ENCODE data around the gene ZNF274.
A peak's percentile ranks its signal among the peaks of the same experiment; 100 is the strongest.

The ZNF274 gene

GRCh38 chr19:58154679-58155648, 27.9 kb upstream of the ZNF274 start:
- H3K4me3 ChIP-seq (ENCODE audit: low read length), result peak overlapping the region; percentile 75
- peak; percentile 82 for TF ChIP-seq CTCF (conservative IDR thresholded peaks at IDR 0.05; ENCODE audit: low read length)
- peak; percentile 90 for DNase-seq (ENCODE audit: low read depth)

DNA sequence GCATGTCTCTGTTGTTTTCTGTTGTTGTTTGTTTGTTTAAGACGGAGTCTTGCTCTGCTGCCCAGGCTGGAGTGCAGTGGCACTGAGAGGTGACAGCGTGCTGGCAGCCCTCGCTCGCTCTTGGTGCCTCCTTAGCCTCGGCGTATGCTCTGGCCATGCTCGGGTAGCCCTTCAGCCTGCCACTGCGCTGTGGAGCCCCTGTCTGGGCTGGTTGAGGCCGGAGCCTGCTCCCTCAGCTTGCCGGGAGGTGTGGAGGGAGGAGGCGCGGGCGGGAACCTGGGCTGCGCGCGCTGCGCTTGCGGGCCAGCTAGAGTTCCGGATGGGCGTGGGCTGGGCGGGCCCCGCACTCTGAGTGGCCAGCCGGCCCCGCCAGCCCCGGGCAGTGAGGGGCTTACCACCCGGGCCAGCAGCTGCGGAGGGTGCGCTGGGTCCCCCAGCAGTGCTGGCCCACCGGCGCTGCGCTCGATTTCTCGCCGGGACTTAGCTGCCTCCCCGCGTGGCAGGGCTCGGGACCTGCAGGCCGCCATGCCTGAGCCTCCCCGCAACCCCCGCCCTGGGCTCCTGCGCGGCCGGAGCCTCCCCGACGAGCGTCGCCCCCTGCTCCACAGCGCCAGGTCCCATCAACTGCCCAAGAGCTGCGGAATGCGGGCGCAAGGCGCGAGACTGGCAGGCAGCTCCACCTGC, 25.7 kb upstream of the ZNF274 start:
- no peak overlapping the region for H3K4me3 ChIP-seq (ENCODE audit: low read length)
- no peak for DNase-seq (ENCODE audit: low read depth)
- TF ChIP-seq CTCF (conservative IDR thresholded peaks at IDR 0.05; ENCODE audit: low read length), result no peak

- DNase-seq (ENCODE audit: low read depth), result no peak
- no peak for TF ChIP-seq CTCF (conservative IDR thresholded peaks at IDR 0.05; ENCODE audit: low read length)
Observed at GRCh38 chr19:58166268-58166667, 16.6 kb upstream of the ZNF274 start.

GRCh38 chr19:58166708-58167280, 16.1 kb upstream of the ZNF274 start:
- no peak for TF ChIP-seq CTCF (conservative IDR thresholded peaks at IDR 0.05; ENCODE audit: low read length)

More at GRCh38 chr19:58166268-58166667, 16.6 kb upstream of the ZNF274 start:
- no peak overlapping the region for H3K4me3 ChIP-seq (ENCODE audit: low read length)

DNA sequence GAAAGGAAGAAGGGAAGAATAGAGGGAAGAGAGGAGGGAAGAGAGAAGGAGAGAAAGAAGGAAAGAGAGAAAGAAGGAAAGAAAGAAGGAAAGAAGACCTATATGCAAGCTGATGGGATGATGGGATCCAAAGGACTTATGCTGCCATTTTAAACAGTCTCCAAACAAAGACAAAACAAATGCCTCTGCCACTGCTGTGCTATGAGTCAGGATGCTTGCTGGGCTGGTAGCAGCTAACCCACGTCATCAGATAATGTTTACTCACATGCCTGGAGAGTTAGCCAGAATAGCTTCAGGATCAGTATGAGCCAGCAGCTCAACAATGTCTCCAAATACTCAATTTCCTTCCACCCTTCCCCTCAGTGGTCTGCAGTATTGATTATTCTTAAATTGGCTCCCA, 12.0 kb upstream of the ZNF274 start:
- DNase-seq (ENCODE audit: low read depth), result peak; percentile 8
- no peak for TF ChIP-seq CTCF (conservative IDR thresholded peaks at IDR 0.05; ENCODE audit: low read length)
- no peak overlapping the region for H3K4me3 ChIP-seq (ENCODE audit: low read length)

More at GRCh38 chr19:58166708-58167280, 16.1 kb upstream of the ZNF274 start:
- no peak for DNase-seq (ENCODE audit: low read depth)
- H3K4me3 ChIP-seq (ENCODE audit: low read length), result no peak overlapping the region

DNA sequence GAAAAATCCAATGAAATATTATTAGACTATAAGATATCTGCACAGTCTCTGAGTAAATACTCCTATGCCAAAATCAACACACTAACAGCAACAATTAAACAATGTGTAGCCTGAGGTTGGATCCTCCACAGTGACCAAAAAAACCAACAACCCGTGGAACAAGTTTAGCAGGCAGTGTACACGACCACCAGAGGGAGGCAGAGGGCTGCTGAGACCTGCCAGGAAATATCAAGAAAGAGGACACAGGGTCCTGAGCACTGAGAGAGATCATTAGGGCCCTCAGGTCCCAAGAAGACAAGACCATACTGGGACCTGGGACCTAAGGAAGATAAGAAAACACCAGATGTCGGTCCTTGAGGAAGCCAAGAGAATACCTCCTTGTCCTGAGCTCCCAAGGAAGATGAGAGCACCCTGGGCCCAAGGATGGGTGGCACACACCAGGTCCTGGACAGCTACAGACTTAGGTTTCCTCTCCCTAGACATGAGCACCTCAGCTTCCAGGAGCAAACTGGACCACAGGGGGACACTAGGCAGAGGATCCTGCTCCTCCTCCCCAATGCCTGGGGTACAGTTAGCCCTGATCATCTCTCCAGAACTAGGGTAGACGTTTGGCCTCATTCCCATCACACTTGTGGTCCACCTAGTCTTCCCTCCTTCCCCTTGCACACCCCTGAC, 822 bp upstream of the ZNF274 start:
- peak; percentile 3 for DNase-seq (ENCODE audit: low read depth)
- H3K4me3 ChIP-seq (ENCODE audit: low read length), result peak overlapping the region; percentile 86
- 0 out of 2 replicates have a peak, but pooled peaks have one; percentile 14 for TF ChIP-seq CTCF (conservative IDR thresholded peaks at IDR 0.05; ENCODE audit: low read length)
